ENCODE measurements around the gene SLC12A4. TPM values are rescaled to one million over a fixed set of nuclear protein-coding genes. Genes with fewer than 3 reads are reported as not detected.

The SLC12A4 gene
- total and polyA plus RNA-seq, 2 of the 13 experiments (the other 11 are each of a cell fraction or from before 2014, with no cell fraction given), result 65.1 to 84.3 TPM

GRCh38 chr16:68005786-68006286 is 37.4 kb upstream of the SLC12A4 start:
- in situ Hi-C loops (cut with HindIII; ENCODE audit: extremely low pct_ligation_motif_present, low pct_unique_long_range_greater_than_20kb), result no loop called here
- H4K20me1 ChIP-seq (ENCODE audit: insufficient read depth, low read length), result no peaks in the 10 kb centered on the region
- DNase-seq (ENCODE audit: low spot score), result no peak

More at GRCh38 chr16:68005786-68006286, 37.4 kb upstream of the SLC12A4 start:
- whole genome bisulfite sequencing (ENCODE audit: low lambda C conversion rate), result 5% methylated on average over 6 of the region's 6 CpGs
- ChIA-PET CTCF (ENCODE audit: low intra/inter-chr PET ratio, low total read pairs) (no interaction called here), POLR2A (interaction anchor here (0.6 to 2.1 kb wide), 2 partner anchors 17 to 106 kb away, joined by 4 to 7 read pairs; partner anchors contain the start of genes DDX28 and DUS2)
- Histone ChIP-seq H3K9me3 (ENCODE audit: low read length) (no peaks in the 10 kb centered on the region), H3K4me3 (replicated peaks in 1 of 3; ENCODE audit: insufficient read depth in 1 of 3, low read depth in 2 of 3, low read length in 3 of 3) (peak overlapping the region in 2 of 3 experiments; percentile 1 to 15; a peak in 1 of 6 replicates), H3K9ac (ENCODE audit: insufficient read depth, low read depth, low read length) (peak overlapping the region; percentile 31; the same call in 1 of the 2 replicates), H3K79me2 (ENCODE audit: insufficient read depth, low read length) (no peaks in the 10 kb centered on the region), H3K27me3 (ENCODE audit: control insufficient read depth in 1 of 2, insufficient read depth in 2 of 2, low read length in 2 of 2) (peaks cover 0 to 9% of the 10 kb centered on the region in 2 experiments; a peak in 2 of 5 replicates), H3K4me2 (ENCODE audit: low read depth, low read length) (peak overlapping the region; percentile 67), H3K4me1 (ENCODE audit: insufficient read depth, low read length) (peaks cover 24% of the 10 kb centered on the region), H2AFZ (ENCODE audit: low read length) (peak overlapping the region; percentile 28), H3K36me3 (replicated peaks in 1 of 2; ENCODE audit: control insufficient read depth in 1 of 2, insufficient read depth in 2 of 2, low read length in 2 of 2) (no peaks in the 10 kb centered on the region), H3K27ac (ENCODE audit: extremely low read length, insufficient read depth, low read length) (no peak overlapping the region)
- TF ChIP-seq ZNF124 (CRISPR knock-in tag; IDR thresholded peaks at IDR 0.05) (no peak), ZNF552 (CRISPR knock-in tag; IDR thresholded peaks at IDR 0.05; ENCODE audit: borderline replicate concordance) (0 out of 2 replicates have a peak, but pooled peaks have one; percentile 31), ZNF572 (CRISPR knock-in tag; IDR thresholded peaks at IDR 0.05) (no peak), SAP130 (CRISPR knock-in tag; IDR thresholded peaks at IDR 0.05; ENCODE audit: low read depth) (peak; percentile 27; the same call in 1 of the 2 replicates), ZMYM3 (CRISPR knock-in tag; IDR thresholded peaks at IDR 0.05) (peak; percentile 39; the same call in 1 of the 2 replicates), KDM5B (CRISPR knock-in tag; IDR thresholded peaks at IDR 0.05; ENCODE audit: borderline replicate concordance) (0 out of 2 replicates have a peak, but pooled peaks have one; percentile 20), ZNF441 (CRISPR knock-in tag; IDR thresholded peaks at IDR 0.05; ENCODE audit: borderline replicate concordance) (peak; percentile 88; the same call in 1 of the 2 replicates), HNF1B (CRISPR knock-in tag; IDR thresholded peaks at IDR 0.05) (0 out of 2 replicates have a peak, but pooled peaks have one; percentile 23), NCOA5 (CRISPR knock-in tag; IDR thresholded peaks at IDR 0.05) (no peak), ZNF891 (CRISPR knock-in tag; IDR thresholded peaks at IDR 0.05) (0 out of 2 replicates have a peak, but pooled peaks have one; percentile 39), MTF2 (CRISPR knock-in tag; IDR thresholded peaks at IDR 0.05; ENCODE audit: borderline replicate concordance) (no peak), ZNF724P (CRISPR knock-in tag; IDR thresholded peaks at IDR 0.05; ENCODE audit: borderline replicate concordance) (no peak), ZNF460 (CRISPR knock-in tag; IDR thresholded peaks at IDR 0.05; ENCODE audit: borderline replicate concordance) (peak; percentile 90), CEBPG (CRISPR knock-in tag; IDR thresholded peaks at IDR 0.05) (0 out of 2 replicates have a peak, but pooled peaks have one; percentile 7)
- intact Hi-C loops (cut with micrococcal nuclease; ENCODE audit: unreplicated experiment), result no loop called here
- FAIRE-seq (no peak), ATAC-seq (peak; percentile 66)
- BruUV-seq (replicated peaks), result no TSS peak
